Breast epithelium (tissue), 3 donors: ENCODE measurements around the gene GIPC2.

Experiments
- POLR2A ChIP-seq: fragments of 450-650 bp; IDR thresholded peaks from one replicate; pipeline ENCODE4 v1.6.1; 2016; ENCODE audit warnings: antibody characterized with exemption, mild to moderate bottlenecking, moderate library complexity
- TF ChIP-seq, protein P1 (sequence below), 3 donors: fragments of 450-650 bp; IDR thresholded peaks; one replicate each; pipeline ENCODE4 v1.5.1; 2016 to 2017; ENCODE audit warnings: antibody characterized with exemption in 3 of 3, mild to moderate bottlenecking in 3 of 3, moderate library complexity in 3 of 3

DNA sequence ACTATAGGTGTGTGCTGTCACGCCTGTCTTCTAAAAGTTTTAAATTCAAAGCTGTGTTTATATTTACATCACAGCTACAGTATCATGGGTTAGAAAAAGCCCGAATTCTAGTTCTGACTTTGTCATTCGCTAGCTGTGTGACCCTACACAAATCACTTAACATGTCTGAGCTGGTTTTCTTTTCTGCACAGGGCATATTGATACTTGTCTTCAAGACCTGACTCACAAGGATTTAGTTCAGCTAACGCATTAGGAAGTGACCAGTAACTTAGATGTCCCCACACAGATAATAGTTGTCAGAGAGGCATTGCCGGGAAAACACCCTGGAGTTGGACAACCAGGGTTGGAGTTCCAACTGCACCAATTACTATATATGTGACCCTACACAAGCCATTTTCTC lies 25.9 kb downstream of the GIPC2 start:
- TF ChIP-seq, protein P1, sequence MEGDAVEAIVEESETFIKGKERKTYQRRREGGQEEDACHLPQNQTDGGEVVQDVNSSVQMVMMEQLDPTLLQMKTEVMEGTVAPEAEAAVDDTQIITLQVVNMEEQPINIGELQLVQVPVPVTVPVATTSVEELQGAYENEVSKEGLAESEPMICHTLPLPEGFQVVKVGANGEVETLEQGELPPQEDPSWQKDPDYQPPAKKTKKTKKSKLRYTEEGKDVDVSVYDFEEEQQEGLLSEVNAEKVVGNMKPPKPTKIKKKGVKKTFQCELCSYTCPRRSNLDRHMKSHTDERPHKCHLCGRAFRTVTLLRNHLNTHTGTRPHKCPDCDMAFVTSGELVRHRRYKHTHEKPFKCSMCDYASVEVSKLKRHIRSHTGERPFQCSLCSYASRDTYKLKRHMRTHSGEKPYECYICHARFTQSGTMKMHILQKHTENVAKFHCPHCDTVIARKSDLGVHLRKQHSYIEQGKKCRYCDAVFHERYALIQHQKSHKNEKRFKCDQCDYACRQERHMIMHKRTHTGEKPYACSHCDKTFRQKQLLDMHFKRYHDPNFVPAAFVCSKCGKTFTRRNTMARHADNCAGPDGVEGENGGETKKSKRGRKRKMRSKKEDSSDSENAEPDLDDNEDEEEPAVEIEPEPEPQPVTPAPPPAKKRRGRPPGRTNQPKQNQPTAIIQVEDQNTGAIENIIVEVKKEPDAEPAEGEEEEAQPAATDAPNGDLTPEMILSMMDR (IDR thresholded peaks at IDR 0.05): no peak
- no peak for TF ChIP-seq POLR2A
